Measurements from ENCODE around the gene HMSD.

The HMSD gene

DNA sequence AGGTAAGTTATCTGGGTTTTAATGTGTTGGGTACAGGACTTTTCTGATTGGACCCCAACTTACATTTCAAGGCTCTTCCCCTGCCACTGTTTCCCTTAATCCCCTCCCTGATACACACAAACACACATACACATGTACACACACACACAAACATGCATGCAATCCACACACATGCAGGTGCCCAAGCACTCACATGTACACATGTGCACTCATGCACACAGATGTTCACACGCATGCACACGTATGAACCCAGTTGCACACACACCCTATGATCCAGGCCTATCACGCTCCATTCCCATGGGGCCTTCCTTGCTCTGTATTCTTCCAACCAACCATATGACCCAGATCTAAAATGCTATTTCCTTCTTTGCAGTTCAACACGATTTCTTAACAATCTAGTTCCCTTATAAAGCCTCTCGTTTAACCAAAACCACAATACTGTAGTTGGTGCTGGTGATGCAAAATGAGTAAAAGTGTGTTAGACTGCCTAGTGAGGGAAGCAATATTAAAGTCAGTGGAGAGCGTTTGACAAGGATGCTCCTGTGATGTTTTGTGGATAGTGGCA is 31.9 kb downstream of the HMSD start:
- TF ChIP-seq, protein P1, sequence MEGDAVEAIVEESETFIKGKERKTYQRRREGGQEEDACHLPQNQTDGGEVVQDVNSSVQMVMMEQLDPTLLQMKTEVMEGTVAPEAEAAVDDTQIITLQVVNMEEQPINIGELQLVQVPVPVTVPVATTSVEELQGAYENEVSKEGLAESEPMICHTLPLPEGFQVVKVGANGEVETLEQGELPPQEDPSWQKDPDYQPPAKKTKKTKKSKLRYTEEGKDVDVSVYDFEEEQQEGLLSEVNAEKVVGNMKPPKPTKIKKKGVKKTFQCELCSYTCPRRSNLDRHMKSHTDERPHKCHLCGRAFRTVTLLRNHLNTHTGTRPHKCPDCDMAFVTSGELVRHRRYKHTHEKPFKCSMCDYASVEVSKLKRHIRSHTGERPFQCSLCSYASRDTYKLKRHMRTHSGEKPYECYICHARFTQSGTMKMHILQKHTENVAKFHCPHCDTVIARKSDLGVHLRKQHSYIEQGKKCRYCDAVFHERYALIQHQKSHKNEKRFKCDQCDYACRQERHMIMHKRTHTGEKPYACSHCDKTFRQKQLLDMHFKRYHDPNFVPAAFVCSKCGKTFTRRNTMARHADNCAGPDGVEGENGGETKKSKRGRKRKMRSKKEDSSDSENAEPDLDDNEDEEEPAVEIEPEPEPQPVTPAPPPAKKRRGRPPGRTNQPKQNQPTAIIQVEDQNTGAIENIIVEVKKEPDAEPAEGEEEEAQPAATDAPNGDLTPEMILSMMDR (IDR thresholded peaks at IDR 0.05): no peak
- H3K79me2 ChIP-seq: no peaks in the 10 kb centered on the region
- H3K36me3 ChIP-seq (ENCODE audit: control insufficient read depth, insufficient read depth, low read length): no peaks in the 10 kb centered on the region
- no peaks in the 10 kb centered on the region for H3K4me1 ChIP-seq
- no peaks in the 10 kb centered on the region for H3K9me3 ChIP-seq (ENCODE audit: control insufficient read depth, low read length)
- H3K4me2 ChIP-seq (ENCODE audit: low read length): no peak overlapping the region
- H3K27ac ChIP-seq: no peak overlapping the region
- H3K27me3 ChIP-seq (ENCODE audit: control insufficient read depth, insufficient read depth, low read length): no peaks in the 10 kb centered on the region
- no peak overlapping the region for H3K4me3 ChIP-seq (ENCODE audit: low read depth, low read length)
- H3K9ac ChIP-seq: no peak overlapping the region
- no peak overlapping the region for H2AFZ ChIP-seq

DNA sequence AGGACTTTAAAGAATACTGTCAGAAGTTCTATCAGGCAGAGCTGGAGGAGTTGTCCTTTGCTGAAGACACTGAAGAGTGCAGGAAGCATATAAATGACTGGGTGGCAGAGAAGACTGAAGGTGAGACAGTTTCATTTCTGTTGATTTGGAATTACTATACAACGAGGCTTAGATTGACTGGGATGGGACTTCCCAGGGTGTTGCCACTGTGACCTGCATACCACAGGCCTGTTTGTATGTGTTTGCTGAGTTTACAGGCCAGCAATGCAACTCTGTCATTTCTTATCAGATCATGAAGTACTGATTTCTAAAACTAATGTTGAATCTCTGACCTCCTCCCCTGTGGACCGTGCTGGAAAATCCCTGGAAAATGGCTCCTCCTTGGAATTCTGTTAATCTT is 32.6 kb downstream of the HMSD start:
- Histone ChIP-seq H2AFZ (no peak overlapping the region), H3K9me3 (ENCODE audit: control insufficient read depth, low read length) (no peaks in the 10 kb centered on the region), H3K4me3 (ENCODE audit: low read depth, low read length) (no peak overlapping the region), H3K36me3 (ENCODE audit: control insufficient read depth, insufficient read depth, low read length) (no peaks in the 10 kb centered on the region), H3K4me1 (no peaks in the 10 kb centered on the region), H3K9ac (no peak overlapping the region), H3K27me3 (ENCODE audit: control insufficient read depth, insufficient read depth, low read length) (no peaks in the 10 kb centered on the region), H3K4me2 (ENCODE audit: low read length) (no peak overlapping the region), H3K27ac (no peak overlapping the region), H3K79me2 (no peaks in the 10 kb centered on the region)
- TF ChIP-seq, protein P1 (IDR thresholded peaks at IDR 0.05): no peak

DNA sequence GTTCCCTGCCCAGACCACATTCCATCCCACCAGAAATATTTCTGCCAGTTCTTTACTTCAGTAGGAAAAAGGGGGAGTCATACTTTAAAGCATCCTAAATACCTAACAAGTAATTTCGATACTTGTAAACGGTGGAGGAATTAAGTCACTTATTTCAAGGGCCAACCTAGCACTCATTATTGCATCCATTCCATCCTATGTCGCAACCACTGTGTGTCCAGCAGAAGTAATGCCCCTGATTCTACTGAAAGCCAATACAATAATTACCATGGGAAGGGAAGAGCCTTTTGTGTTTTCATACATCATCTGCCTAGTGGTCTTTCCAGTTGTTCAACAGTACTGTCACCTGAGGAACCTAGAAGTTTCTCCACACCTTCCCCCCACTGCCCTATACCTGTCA is 33.3 kb downstream of the HMSD start:
- Histone ChIP-seq H3K27me3 (ENCODE audit: control insufficient read depth, insufficient read depth, low read length) (no peaks in the 10 kb centered on the region), H3K9me3 (ENCODE audit: control insufficient read depth, low read length) (no peaks in the 10 kb centered on the region), H3K79me2 (no peaks in the 10 kb centered on the region), H3K9ac (no peak overlapping the region), H3K4me2 (ENCODE audit: low read length) (no peak overlapping the region), H3K4me1 (no peaks in the 10 kb centered on the region), H3K27ac (no peak overlapping the region), H3K4me3 (ENCODE audit: low read depth, low read length) (no peak overlapping the region), H3K36me3 (ENCODE audit: control insufficient read depth, insufficient read depth, low read length) (no peaks in the 10 kb centered on the region), H2AFZ (no peak overlapping the region)
- TF ChIP-seq, protein P1 (IDR thresholded peaks at IDR 0.05): no peak

DNA sequence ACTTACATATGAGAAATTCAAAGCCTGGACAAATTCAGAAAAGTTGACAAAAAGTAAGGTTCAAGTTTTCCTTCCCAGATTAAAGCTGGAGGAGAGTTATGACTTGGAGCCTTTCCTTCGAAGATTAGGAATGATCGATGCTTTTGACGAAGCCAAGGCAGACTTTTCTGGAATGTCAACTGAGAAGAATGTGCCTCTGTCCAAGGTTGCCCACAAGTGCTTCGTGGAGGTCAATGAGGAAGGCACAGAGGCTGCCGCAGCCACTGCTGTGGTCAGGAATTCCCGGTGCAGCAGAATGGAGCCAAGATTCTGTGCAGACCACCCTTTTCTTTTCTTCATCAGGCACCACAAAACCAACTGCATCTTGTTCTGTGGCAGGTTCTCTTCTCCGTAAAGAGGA is 37.8 kb downstream of the HMSD start:
- Histone ChIP-seq H3K27me3 (ENCODE audit: control insufficient read depth, insufficient read depth, low read length) (no peaks in the 10 kb centered on the region), H3K9me3 (ENCODE audit: control insufficient read depth, low read length) (no peaks in the 10 kb centered on the region), H3K9ac (no peak overlapping the region), H3K4me2 (ENCODE audit: low read length) (no peak overlapping the region), H3K79me2 (no peaks in the 10 kb centered on the region), H3K36me3 (ENCODE audit: control insufficient read depth, insufficient read depth, low read length) (no peaks in the 10 kb centered on the region), H3K27ac (no peak overlapping the region), H2AFZ (no peak overlapping the region), H3K4me3 (ENCODE audit: low read depth, low read length) (no peak overlapping the region), H3K4me1 (no peaks in the 10 kb centered on the region)
- TF ChIP-seq, protein P1 (IDR thresholded peaks at IDR 0.05): no peak

DNA sequence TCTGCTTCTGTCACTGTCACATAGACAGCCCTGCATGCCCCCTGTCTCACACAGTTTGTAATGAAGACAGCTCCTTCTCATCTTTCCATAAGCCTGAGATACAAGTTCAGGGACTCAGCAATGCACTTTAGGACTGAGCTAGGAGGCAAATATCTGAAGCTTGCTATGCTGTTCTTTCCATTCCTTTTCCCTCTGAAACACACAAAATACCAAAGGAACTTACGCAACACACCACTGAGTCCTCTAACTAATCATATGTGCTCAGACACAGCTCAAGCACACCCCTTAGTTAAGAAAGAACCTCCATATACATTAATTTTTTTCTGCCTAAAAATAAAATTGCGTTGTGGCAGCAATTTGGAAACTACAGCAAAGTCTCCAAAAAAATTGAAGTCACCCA is 38.6 kb downstream of the HMSD start:
- Histone ChIP-seq H3K27ac (no peak overlapping the region), H3K36me3 (ENCODE audit: control insufficient read depth, insufficient read depth, low read length) (no peaks in the 10 kb centered on the region), H3K4me3 (ENCODE audit: low read depth, low read length) (no peak overlapping the region)

More for the DNA sequence above, 38.6 kb downstream of the HMSD start:
- no peak overlapping the region for H3K4me2 ChIP-seq (ENCODE audit: low read length)
- H3K9me3 ChIP-seq (ENCODE audit: control insufficient read depth, low read length): no peaks in the 10 kb centered on the region
- TF ChIP-seq, protein P1 (IDR thresholded peaks at IDR 0.05): no peak
- H3K9ac ChIP-seq: no peak overlapping the region
- no peak overlapping the region for H2AFZ ChIP-seq
- H3K27me3 ChIP-seq (ENCODE audit: control insufficient read depth, insufficient read depth, low read length): no peaks in the 10 kb centered on the region
- no peaks in the 10 kb centered on the region for H3K4me1 ChIP-seq
- no peaks in the 10 kb centered on the region for H3K79me2 ChIP-seq
